ENCODE measurements around the gene SURF4. TPM values are rescaled to one million over a fixed set of nuclear protein-coding genes. Genes with fewer than 3 reads are reported as not detected.

SURF4 gene
- total and polyA plus RNA-seq, 2 of the 13 experiments (the other 11 are each of a cell fraction or from before 2014, with no cell fraction given) = 220 to 265 TPM

- no peak for TF ChIP-seq ZNF83 (CRISPR knock-in tag; IDR thresholded peaks at IDR 0.05; ENCODE audit: borderline replicate concordance)
- TF ChIP-seq LRRFIP1 (CRISPR knock-in tag; conservative IDR thresholded peaks at IDR 0.05) = no peak
- TF ChIP-seq RBFOX2 (IDR thresholded peaks at IDR 0.05; ENCODE audit: low read depth, low read length) = peak; percentile 85
- 0 out of 2 replicates have a peak, but pooled peaks have one; percentile 18 for TF ChIP-seq KLF11 (CRISPR knock-in tag; IDR thresholded peaks at IDR 0.05)
- no peak for TF ChIP-seq TEAD2 (CRISPR knock-in tag; IDR thresholded peaks at IDR 0.05)
- TF ChIP-seq FOXK1 (CRISPR knock-in tag; IDR thresholded peaks at IDR 0.05; ENCODE audit: borderline replicate concordance, low read depth) = peak; percentile 93; the same call in 1 of the 2 replicates
- peak; percentile 72 for TF ChIP-seq ZNF781 (CRISPR knock-in tag; IDR thresholded peaks at IDR 0.05; ENCODE audit: borderline replicate concordance, not compliant biosample characterization)
- TF ChIP-seq SIX4 (CRISPR knock-in tag; IDR thresholded peaks at IDR 0.05) = peak; percentile 37; the same call in 1 of the 2 replicates
- TF ChIP-seq ARHGAP35 (CRISPR knock-in tag; IDR thresholded peaks at IDR 0.05; ENCODE audit: borderline replicate concordance) = peak; percentile 60; the same call in 1 of the 2 replicates
- TF ChIP-seq TAF15 (IDR thresholded peaks at IDR 0.05; ENCODE audit: low read depth, low read length, poor library complexity, severe bottlenecking) = peak; percentile 99
- peak; percentile 90 for TF ChIP-seq GABPA (IDR thresholded peaks at IDR 0.05; ENCODE audit: low read depth, low read length)
- TF ChIP-seq GABPA (CRISPR knock-in tag; IDR thresholded peaks at IDR 0.05; ENCODE audit: low read depth) = peak; percentile 95
- TF ChIP-seq HMGXB4 (CRISPR knock-in tag; IDR thresholded peaks at IDR 0.05; ENCODE audit: borderline replicate concordance in 1 of 2, low read depth in 1 of 2) = peak; percentile 91 to 94
- peak; percentile 77; the same call in 1 of the 2 replicates for TF ChIP-seq SP5 (CRISPR knock-in tag; IDR thresholded peaks at IDR 0.05; ENCODE audit: borderline replicate concordance, low read depth)
- no peak for TF ChIP-seq DNMT1 (CRISPR knock-in tag; IDR thresholded peaks at IDR 0.05)
- no peak for TF ChIP-seq ZBTB37 (CRISPR knock-in tag; IDR thresholded peaks at IDR 0.05)
- no peak for TF ChIP-seq XBP1 (CRISPR knock-in tag; IDR thresholded peaks at IDR 0.05)
- peak; percentile 87 for TF ChIP-seq GATAD2A (CRISPR knock-in tag; IDR thresholded peaks at IDR 0.05)
- TF ChIP-seq TEAD3 (CRISPR knock-in tag; optimal IDR thresholded peaks at IDR 0.05; ENCODE audit: borderline replicate concordance) = peak; percentile 89
- TF ChIP-seq FOSL1 (CRISPR knock-in tag; IDR thresholded peaks at IDR 0.05; ENCODE audit: borderline replicate concordance) = 0 out of 2 replicates have a peak, but pooled peaks have one; percentile 18
- no peak for TF ChIP-seq ZNF468 (CRISPR knock-in tag; IDR thresholded peaks at IDR 0.05)
- TF ChIP-seq MYC (CRISPR knock-in tag; IDR thresholded peaks at IDR 0.05; ENCODE audit: borderline replicate concordance) = peak; percentile 97
- no peak; the same call in 1 of the 2 replicates for TF ChIP-seq FIP1L1 (IDR thresholded peaks at IDR 0.05; ENCODE audit: borderline replicate concordance, insufficient read depth, low read depth, low read length)
- peak; percentile 75; the same call in 1 of the 2 replicates for TF ChIP-seq POGZ (CRISPR knock-in tag; IDR thresholded peaks at IDR 0.05)
Measured at GRCh38 chr9:133417541-133418461, 41.9 kb upstream of the SURF4 start, which contains the start of gene REXO4 (continued).
